HL-60/S4 treated with retinoic acid at 250 ng/mL for 4 days and 3 days (cell line): Measurements from ENCODE around the gene C12orf75.

Experiments
- in situ Hi-C: fragments of 300-500 bp; cut with MboI; formaldehyde crosslinking; loops from 2 replicates; pipeline ENCODE4 v1.7.0; 2022; ENCODE audit warnings: low sequenced_read_pairs

Gene C12orf75

GRCh38 chr12:105368047-105368646, 37.7 kb downstream of the C12orf75 start:
- in situ Hi-C loops: no loop called here

- in situ Hi-C loops: no loop called here
Observed at GRCh38 chr12:105369014-105369413, 38.5 kb downstream of the C12orf75 start.

GRCh38 chr12:105374303-105374702, 43.8 kb downstream of the C12orf75 start:
- in situ Hi-C loops: no loop called here

GRCh38 chr12:105377077-105377476, 46.6 kb downstream of the C12orf75 start:
- in situ Hi-C loops: no loop called here

- in situ Hi-C loops: no loop called here
Observed at GRCh38 chr12:105378911-105379310, 48.4 kb downstream of the C12orf75 start.

- in situ Hi-C loops: no loop called here
Observed at GRCh38 chr12:105382771-105383622, 52.5 kb downstream of the C12orf75 start.

GRCh38 chr12:105384220-105384619, 53.7 kb downstream of the C12orf75 start:
- in situ Hi-C loops: no loop called here

- in situ Hi-C loops: no loop called here
Observed at GRCh38 chr12:105384916-105385535, 54.5 kb downstream of the C12orf75 start.

GRCh38 chr12:105386431-105386830, 55.9 kb downstream of the C12orf75 start:
- in situ Hi-C loops: no loop called here

GRCh38 chr12:105391231-105391630, 60.7 kb downstream of the C12orf75 start:
- in situ Hi-C loops: no loop called here

GRCh38 chr12:105393587-105393986, 63.1 kb downstream of the C12orf75 start:
- in situ Hi-C loops: no loop called here

- in situ Hi-C loops: no loop called here
Observed at GRCh38 chr12:105396024-105396423, 65.5 kb downstream of the C12orf75 start.

- in situ Hi-C loops: no loop called here
Observed at GRCh38 chr12:105396983-105397382, 66.5 kb downstream of the C12orf75 start.

- in situ Hi-C loops: no loop called here
Observed at GRCh38 chr12:105398930-105399329, 68.4 kb downstream of the C12orf75 start.

- in situ Hi-C loops: loop anchor here (25.0 kb wide), 1 partner anchor 738 kb away; the partner anchor contains the start of gene NUAK1
Observed at GRCh38 chr12:105399428-105400081, 69.1 kb downstream of the C12orf75 start.

- in situ Hi-C loops: loop anchor here (25.0 kb wide), 1 partner anchor 737 kb away; the partner anchor contains the start of gene NUAK1
Observed at GRCh38 chr12:105400227-105400626, 69.7 kb downstream of the C12orf75 start.

- in situ Hi-C loops: loop anchor here (25.0 kb wide), 1 partner anchor 736 kb away; the partner anchor contains the start of gene NUAK1
Observed at GRCh38 chr12:105401198-105401597, 70.7 kb downstream of the C12orf75 start.

GRCh38 chr12:105402366-105402765, 71.9 kb downstream of the C12orf75 start:
- in situ Hi-C loops: loop anchor here (25.0 kb wide), 1 partner anchor 735 kb away; the partner anchor contains the start of gene NUAK1

- in situ Hi-C loops: loop anchor here (25.0 kb wide), 1 partner anchor 734 kb away; the partner anchor contains the start of gene NUAK1
Observed at GRCh38 chr12:105403095-105403494, 72.6 kb downstream of the C12orf75 start.

GRCh38 chr12:105404134-105404533, 73.6 kb downstream of the C12orf75 start:
- in situ Hi-C loops: loop anchor here (25.0 kb wide), 1 partner anchor 733 kb away; the partner anchor contains the start of gene NUAK1

GRCh38 chr12:105406497-105406896, 76.0 kb downstream of the C12orf75 start:
- in situ Hi-C loops: loop anchor here (25.0 kb wide), 1 partner anchor 731 kb away; the partner anchor contains the start of gene NUAK1
